Bone marrow (tissue), 2 donors: Measurements from ENCODE around the gene DNMBP.

Experiments
- DNase-seq, 2 donors: peaks; one replicate each; lab custom pipeline; 2025; lab: John Stamatoyannopoulos, UW

Gene DNMBP

GRCh38 chr10:99835947-99836346, 173.8 kb downstream of the DNMBP start:
- no peak for DNase-seq

DNA sequence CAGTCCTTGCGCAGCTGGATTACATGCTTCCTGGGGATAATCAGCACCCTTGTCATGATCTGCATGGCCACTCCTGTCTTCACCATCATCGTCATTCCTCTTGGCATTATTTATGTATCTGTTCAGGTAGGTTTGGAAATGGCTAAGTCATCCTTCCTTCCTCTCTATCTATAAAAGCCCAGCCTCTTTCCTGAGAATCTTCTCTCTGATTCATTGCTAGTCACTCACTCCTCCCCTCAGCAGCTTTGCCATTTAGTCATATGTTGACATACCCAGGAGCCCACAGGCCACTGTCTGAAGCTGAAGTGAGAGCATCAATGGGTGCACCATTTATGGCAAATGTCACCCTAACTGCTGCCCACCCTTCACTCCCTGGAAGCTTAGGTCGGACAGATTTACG, 175.3 kb downstream of the DNMBP start:
- no peak for DNase-seq

DNA sequence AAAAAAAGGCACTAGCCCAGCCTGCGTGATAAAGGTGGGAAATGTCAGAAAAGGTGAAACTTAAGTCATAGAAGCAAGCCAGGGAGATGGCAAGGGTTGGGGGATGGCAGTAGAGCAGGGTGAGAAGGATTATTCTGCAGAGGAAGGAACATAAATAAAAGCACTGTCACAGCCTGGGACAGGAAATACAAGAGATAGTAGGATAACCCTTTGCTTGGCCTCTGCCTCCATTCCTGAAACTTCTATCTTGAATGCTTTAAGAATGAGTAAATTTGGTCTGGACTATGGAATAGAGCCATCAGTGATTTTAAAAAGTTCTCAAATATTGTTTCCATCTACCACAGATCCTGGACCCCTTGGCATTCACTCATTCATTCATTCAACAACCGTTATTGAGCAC, 177.3 kb downstream of the DNMBP start:
- no peak for DNase-seq

GRCh38 chr10:99828464-99828863, 181.3 kb downstream of the DNMBP start:
- no peak for DNase-seq

- DNase-seq: no peak
Observed at GRCh38 chr10:99827936-99828335, 181.8 kb downstream of the DNMBP start.
